Small intestine (tissue), 7 donors: ENCODE measurements around the gene PAN3. TPM values are rescaled to one million over a fixed set of nuclear protein-coding genes. Genes with fewer than 3 reads are reported as not detected.

Source experiments
- DNase-seq, 2 donors: peaks; one replicate each; pipeline versions ENCODE4 v3.0.0 to v3.0.0-alpha.2; 2013
- FAIRE-seq: peaks from 2 replicates; lab custom pipeline; 2012; peaks lifted over from hg19 to GRCh38; lab: Jason Lieb, UNC
- H3K27ac ChIP-seq, 3 donors: one replicate each; pipeline ENCODE4 v1.5.1; 2013; ENCODE audit warnings: low read length in 2 of 3, mild to moderate bottlenecking in 2 of 3, control low read depth in 1 of 3, inconsistent platforms in 1 of 3, low read depth in 1 of 3, moderate library complexity in 1 of 3
- H3K27me3 ChIP-seq, 3 donors: one replicate each; pipeline ENCODE4 v1.6.1; 2013; ENCODE audit warnings: low read length in 3 of 3, inconsistent platforms in 1 of 3; ENCODE audit not compliant: control insufficient read depth in 3 of 3, insufficient read depth in 3 of 3
- H3K36me3 ChIP-seq, 3 donors: one replicate each; pipeline ENCODE4 v1.6.1; 2013; ENCODE audit warnings: low read length in 3 of 3, inconsistent platforms in 1 of 3, low read depth in 1 of 3, mild to moderate bottlenecking in 1 of 3, moderate library complexity in 1 of 3; ENCODE audit not compliant: control insufficient read depth in 3 of 3, insufficient read depth in 2 of 3
- H3K4me1 ChIP-seq, 3 donors: one replicate each; pipeline ENCODE4 v1.6.1; 2013; ENCODE audit warnings: low read length in 2 of 3, inconsistent platforms in 1 of 3, low read depth in 1 of 3, mild to moderate bottlenecking in 1 of 3, moderate library complexity in 1 of 3; ENCODE audit not compliant: control insufficient read depth in 3 of 3, insufficient read depth in 2 of 3
- H3K4me3 ChIP-seq, 3 donors: one replicate each; pipeline ENCODE4 v1.5.1; 2013; ENCODE audit warnings: low read length in 3 of 3, control low read depth in 1 of 3, inconsistent platforms in 1 of 3, low read depth in 1 of 3, mild to moderate bottlenecking in 1 of 3, moderate library complexity in 1 of 3
- H3K9me3 ChIP-seq, 2 donors: one replicate each; pipeline ENCODE4 v1.6.1; 2013; ENCODE audit warnings: low read depth in 1 of 2, low read length in 1 of 2; ENCODE audit not compliant: control insufficient read depth in 2 of 2, insufficient read depth in 1 of 2
- WGBS, 3 donors: extraction: QIAGEN DNeasy Blood & Tissue Kit; methylation state at CpG; one replicate each; pipeline ENCODE4 v1.1.7; 2013; 5-methylcytosine and 5-hydroxymethylcytosine counted together
- polyA plus RNA-seq, 4 donors: library from polyadenylated mRNA; stranded (reverse) in 3 of 4; unstranded in 1 of 4; fragments of 200-250 nt in 3 of 4; fragments of 120-200 nt in 1 of 4; gene quantifications; one replicate each; pipeline versions ENCODE4 v1.2.1 to v1.2.3, GENCODE V29; 2013
- donor health status: healthy with polysubstance abuse.
- donor health status: control.
- donor health status: control.
- donor health status: Bipolar disorder and iron deficiency.
- donor health status: healthy.

PAN3 gene
- polyA plus RNA-seq, 4 donors, result 7.8 to 37.4 (median 10.6) TPM

DNA sequence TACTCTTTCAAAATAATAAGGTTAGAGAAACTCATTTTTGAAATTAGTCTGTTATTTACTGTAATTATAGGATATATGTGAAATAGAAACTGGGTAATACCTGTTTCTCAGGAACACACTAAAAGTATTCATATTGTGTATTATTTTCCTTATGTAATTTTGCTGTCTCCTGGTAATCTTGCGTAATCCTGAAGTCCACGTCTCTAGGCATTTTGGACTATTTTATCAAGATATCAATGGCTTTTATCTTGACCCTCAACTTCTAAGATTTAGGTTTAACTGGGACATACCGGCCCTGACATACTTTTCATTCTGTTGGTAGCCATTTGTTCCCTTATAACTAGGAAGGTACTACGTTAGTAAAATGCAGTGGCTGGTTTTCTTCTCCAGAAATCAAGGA is 80.3 kb downstream of the PAN3 start:
- H3K27me3 ChIP-seq, result no peaks in the 10 kb centered on the region
- DNase-seq, result no peak
- no peaks in the 10 kb centered on the region for H3K9me3 ChIP-seq
- 82 to 92% (median 87%) methylated on average over 4 of the region's 4 CpGs for WGBS, 3 donors
- no peak overlapping the region for H3K27ac ChIP-seq
- H3K4me1 ChIP-seq, result no peaks in the 10 kb centered on the region
- no peak for FAIRE-seq
- peaks cover 0 to 2% (median 0%) of the 10 kb centered on the region in 3 donors for H3K36me3 ChIP-seq
- no peak overlapping the region for H3K4me3 ChIP-seq

DNA sequence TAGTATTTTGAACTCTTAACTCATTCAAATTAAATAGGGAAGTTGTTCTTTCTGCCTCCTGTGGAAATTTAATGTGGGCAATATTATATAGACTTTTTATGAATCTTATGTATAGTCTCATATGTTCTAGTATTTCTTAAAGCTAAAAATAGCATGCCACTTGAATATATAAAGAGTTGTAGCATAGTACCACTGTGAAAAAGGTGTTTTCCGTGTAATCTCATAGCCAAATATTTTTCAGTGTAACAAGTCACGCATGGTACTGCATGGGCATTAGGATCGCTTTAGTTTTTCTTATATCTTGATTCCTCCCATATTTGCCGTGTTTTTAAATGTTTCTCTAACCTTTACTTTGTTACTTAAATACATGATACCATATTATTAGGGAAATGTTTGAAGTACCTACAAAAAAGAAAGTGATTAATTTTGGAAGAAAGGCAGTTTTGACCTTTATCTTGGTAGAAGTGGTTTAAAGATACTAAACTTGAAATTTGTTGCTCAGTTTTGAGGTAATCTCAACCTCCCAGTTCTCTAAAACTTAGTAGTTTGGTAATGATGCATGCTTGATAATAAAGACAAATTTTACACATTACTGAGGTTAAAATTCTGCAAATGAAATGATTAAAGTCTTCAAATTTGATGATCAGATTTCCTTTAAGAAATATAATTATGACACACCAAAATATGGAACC is 81.2 kb downstream of the PAN3 start:
- H3K4me1 ChIP-seq, result no peaks in the 10 kb centered on the region
- no peak overlapping the region for H3K27ac ChIP-seq
- no peak for FAIRE-seq
- H3K27me3 ChIP-seq, result no peaks in the 10 kb centered on the region
- no peak for DNase-seq
- H3K4me3 ChIP-seq, result no peak overlapping the region
- H3K9me3 ChIP-seq, result no peaks in the 10 kb centered on the region
- H3K36me3 ChIP-seq, result peaks cover 0 to 2% (median 0%) of the 10 kb centered on the region in 3 donors
- WGBS, 3 donors, result 93 to 98% (median 96%) methylated on average over 4 of the region's 4 CpGs

DNA sequence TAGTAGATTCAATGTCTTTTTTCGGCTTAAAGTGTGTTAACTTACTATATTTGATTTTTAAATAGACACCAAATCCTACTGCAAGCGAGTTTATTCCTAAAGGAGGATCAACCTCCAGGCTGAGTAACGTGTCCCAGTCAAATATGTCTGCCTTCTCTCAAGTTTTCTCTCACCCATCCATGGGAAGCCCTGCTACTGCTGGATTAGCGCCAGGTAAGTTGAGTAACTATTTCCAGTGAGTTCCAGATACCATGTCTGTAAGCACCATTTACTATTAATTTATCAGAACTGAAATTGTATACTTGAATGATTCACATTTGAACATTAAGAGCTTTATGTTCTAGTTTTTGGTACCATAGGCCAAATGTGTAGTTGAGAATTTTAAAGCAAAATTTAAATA is 81.8 kb downstream of the PAN3 start:
- FAIRE-seq (peak; percentile 26), DNase-seq (no peak)
- H3K4me1 ChIP-seq, result no peaks in the 10 kb centered on the region
- no peak overlapping the region for H3K27ac ChIP-seq
- H3K4me3 ChIP-seq, result no peak overlapping the region
- H3K9me3 ChIP-seq, result no peaks in the 10 kb centered on the region
- 95 to 99% (median 98%) methylated on average over 4 of the region's 4 CpGs for WGBS, 3 donors
- no peaks in the 10 kb centered on the region for H3K36me3 ChIP-seq
- H3K27me3 ChIP-seq, result no peaks in the 10 kb centered on the region

DNA sequence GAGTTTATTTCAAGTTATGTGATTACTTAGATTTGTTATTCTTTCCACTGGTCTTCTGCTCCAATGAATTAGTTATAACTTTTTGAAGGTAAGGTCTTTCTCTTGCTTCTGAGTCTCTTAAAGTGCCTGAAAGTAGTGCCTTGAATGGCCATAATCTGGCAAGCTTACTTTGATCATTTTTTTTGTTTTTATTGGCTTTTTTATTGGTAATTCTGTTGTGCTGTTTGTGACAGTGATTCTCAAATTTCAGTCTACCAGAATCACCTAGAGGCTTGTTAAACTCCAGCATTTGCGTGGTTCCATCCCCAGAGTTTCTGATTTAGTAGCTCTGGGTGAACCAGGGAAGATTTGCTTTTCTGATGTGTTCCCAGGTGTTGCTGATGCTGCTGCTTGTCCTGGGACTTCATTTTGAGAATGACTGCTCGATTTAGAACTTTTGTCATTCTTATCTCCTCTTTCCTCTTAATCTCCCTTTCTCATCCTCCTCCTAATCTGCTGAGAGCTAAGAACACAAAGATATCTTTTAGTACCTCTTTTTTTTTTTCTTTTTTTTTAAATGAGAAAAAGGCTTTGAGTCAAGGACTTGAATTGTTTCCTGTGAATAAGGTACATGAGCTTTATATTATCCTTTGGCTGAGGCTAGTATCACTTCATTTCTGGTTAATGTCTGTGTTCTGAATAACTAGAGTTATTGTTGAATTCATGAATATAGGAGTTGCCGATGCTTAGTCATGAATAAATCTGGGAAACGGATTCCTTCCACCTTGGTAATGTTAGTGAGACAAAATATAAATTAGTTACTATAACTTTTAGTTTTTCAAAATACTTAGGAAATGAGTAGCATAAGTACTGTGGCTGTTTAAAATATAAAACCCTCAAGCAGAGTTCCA is 91.4 kb downstream of the PAN3 start:
- no peak for FAIRE-seq
- WGBS, 3 donors, result 81 to 92% (median 92%) methylated on average over 4 of the region's 4 CpGs

DNA sequence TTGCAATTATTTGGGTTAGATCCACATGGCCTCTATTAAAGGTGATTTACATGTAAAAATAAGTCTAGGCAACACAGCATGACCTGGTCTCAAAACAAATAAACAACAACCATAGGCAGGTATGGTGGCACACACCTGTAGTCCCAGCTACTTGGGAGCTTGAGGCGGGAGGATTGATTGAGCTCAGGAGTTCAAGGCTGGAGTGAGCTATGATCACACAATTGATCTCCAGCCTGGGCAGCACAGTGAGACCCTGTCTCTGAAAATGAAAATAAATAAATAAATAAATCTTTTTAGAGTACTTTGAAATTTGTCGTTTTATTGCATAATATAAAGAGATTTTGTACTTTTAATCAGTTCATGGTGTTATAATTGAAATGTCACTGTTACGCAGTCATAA is 93.3 kb downstream of the PAN3 start:
- 95 to 99% (median 98%) methylated on average over 3 of the region's 3 CpGs for WGBS, 3 donors
- no peak for FAIRE-seq

More for the DNA sequence above, 91.4 kb downstream of the PAN3 start:
- Histone ChIP-seq H3K27me3 (no peaks in the 10 kb centered on the region), H3K4me3 (no peak overlapping the region), H3K9me3 (no peaks in the 10 kb centered on the region), H3K36me3 (peaks cover 0 to 4% (median 3%) of the 10 kb centered on the region in 3 donors), H3K27ac (no peak overlapping the region), H3K4me1 (no peaks in the 10 kb centered on the region)
- no peak for DNase-seq

DNA sequence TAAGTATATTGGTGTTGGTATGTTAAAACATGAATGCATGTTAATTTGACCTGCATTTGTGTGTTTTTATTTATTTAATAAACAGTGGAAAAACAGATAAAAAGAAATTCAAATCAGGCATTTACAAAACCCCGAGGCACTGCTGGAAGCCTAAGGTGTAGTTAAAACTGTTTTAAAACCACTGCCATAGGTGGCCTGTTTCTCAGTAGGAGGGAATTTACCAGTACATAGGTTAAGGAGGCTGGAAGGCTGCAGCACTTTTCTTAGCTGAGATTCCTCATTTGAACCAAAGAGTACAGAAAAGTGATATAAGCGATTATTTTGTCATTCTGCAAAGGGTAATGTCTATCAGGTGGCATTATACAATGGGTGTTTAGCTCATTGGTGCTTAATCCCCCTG is 99.6 kb downstream of the PAN3 start:
- no peak for FAIRE-seq
- DNase-seq, result no peak
- Histone ChIP-seq H3K27ac (no peak overlapping the region), H3K9me3 (no peaks in the 10 kb centered on the region), H3K4me3 (no peak overlapping the region), H3K36me3 (peaks cover 0 to 7% (median 4%) of the 10 kb centered on the region in 3 donors), H3K27me3 (no peaks in the 10 kb centered on the region), H3K4me1 (no peaks in the 10 kb centered on the region)
- WGBS, 3 donors, result 91 to 100% (median 93%) methylated on average over 2 of the region's 2 CpGs

More for the DNA sequence above, 93.3 kb downstream of the PAN3 start:
- no peak overlapping the region for H3K4me3 ChIP-seq
- H3K27me3 ChIP-seq, result no peaks in the 10 kb centered on the region
- no peak for DNase-seq
- H3K36me3 ChIP-seq, result peaks cover 0 to 4% (median 3%) of the 10 kb centered on the region in 3 donors
- H3K27ac ChIP-seq, result no peak overlapping the region
- no peaks in the 10 kb centered on the region for H3K9me3 ChIP-seq
- no peaks in the 10 kb centered on the region for H3K4me1 ChIP-seq

DNA sequence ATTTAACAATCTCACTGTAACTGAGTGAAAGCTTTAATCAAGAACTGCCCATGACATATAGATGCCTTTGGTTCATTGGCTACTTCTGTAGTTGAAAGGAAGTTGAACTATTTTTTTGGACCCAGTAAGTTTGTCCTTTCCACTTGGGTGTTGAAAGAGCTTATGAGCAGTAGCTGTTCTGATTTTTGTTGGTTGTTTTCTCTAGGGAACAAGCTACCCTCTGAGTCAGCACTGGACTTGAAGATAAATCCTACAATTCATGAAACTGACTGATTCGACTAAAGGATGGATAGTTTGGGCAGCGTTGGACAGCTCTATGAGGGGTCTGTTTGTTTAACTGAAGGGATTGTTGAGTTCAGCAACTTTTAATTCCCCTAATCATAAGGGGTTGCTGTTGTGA is 101.0 kb downstream of the PAN3 start:
- WGBS, 3 donors, result 76 to 88% (median 88%) methylated on average over 2 of the region's 2 CpGs
- H3K36me3 ChIP-seq, result peaks cover 0 to 8% (median 1%) of the 10 kb centered on the region in 3 donors
- no peaks in the 10 kb centered on the region for H3K27me3 ChIP-seq
- H3K4me3 ChIP-seq, result no peak overlapping the region
- no peaks in the 10 kb centered on the region for H3K9me3 ChIP-seq
- DNase-seq, result no peak
- no peak for FAIRE-seq
- no peak overlapping the region for H3K27ac ChIP-seq
- H3K4me1 ChIP-seq, result no peaks in the 10 kb centered on the region

DNA sequence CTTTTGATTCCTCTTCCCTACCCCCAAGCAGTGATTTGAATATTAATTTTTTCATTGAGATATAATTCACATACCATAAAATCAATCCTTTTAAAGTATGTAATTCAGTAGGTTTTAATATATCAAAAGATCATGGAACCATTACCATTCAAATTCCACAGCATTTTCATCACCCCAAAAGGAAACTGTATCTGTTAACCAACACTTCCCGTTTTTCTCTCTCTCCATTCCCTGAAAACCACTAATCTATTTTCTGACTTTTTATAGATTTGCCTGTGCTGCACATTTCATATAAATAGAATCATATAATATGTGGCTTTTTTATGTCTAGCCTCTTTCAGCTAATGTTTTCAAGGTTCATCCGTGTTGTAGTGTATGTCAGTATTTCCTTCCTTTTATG is 107.1 kb downstream of the PAN3 start:
- Histone ChIP-seq H3K27me3 (no peaks in the 10 kb centered on the region), H3K9me3 (no peaks in the 10 kb centered on the region), H3K27ac (no peak overlapping the region), H3K4me1 (no peaks in the 10 kb centered on the region), H3K36me3 (peaks cover 0 to 16% (median 1%) of the 10 kb centered on the region in 3 donors), H3K4me3 (no peak overlapping the region)
- FAIRE-seq (no peak), DNase-seq (no peak)
- 85 to 95% (median 88%) methylated on average over 2 of the region's 2 CpGs for WGBS, 3 donors
